SK-N-SH (cell line): ENCODE measurements around the gene PIP5KL1.
A peak's percentile ranks its signal among the peaks of the same experiment; 100 is the strongest.

Experiments
- CTCF ChIP-seq: fragments of 200-600 bp; sonication (generic); IDR thresholded peaks from 2 replicates; pipeline ENCODE4 v1.6.1; 2017; ENCODE audit warnings: antibody characterized with exemption, mild to moderate bottlenecking, moderate library complexity
- RXRA ChIP-seq: IDR thresholded peaks from 2 replicates; pipeline ENCODE4 v1.4.0; 2012; ENCODE audit warnings: low read depth, mild to moderate bottlenecking, borderline replicate concordance
- TCF12 ChIP-seq: IDR thresholded peaks from 2 replicates; pipeline ENCODE4 v1.4.0; 2012
- USF2 ChIP-seq: fragments of 150-350 bp; IDR thresholded peaks from 2 replicates; pipeline ENCODE4 v1.6.1; 2017; ENCODE audit warnings: antibody characterized with exemption, low read length, low read depth, borderline replicate concordance

- TF ChIP-seq RXRA, result no peak
- peak; percentile 90 for TF ChIP-seq CTCF
- TF ChIP-seq TCF12, result no peak
- no peak for TF ChIP-seq USF2
These were observed 13.2 kb upstream of the PIP5KL1 start for GRCh38 chr9:127943731-127944144.
